Measurements from ENCODE around the gene ROBO2.

- TF ChIP-seq CTCF (IDR thresholded peaks at IDR 0.05) (no peak), POLR2A (IDR thresholded peaks at IDR 0.05) (no peak)
Measured at GRCh38 chr3:77376511-77376910, 336.6 kb downstream of the ROBO2 start.

Data from esophagus squamous epithelium (tissue), 4 donors.